OCI-LY1 (cell line): ENCODE measurements around the gene EP300.

ENCODE experiments used
- H2AFZ ChIP-seq: fragments of 200-600 bp; sonication (generic), shearing (Covaris generic); 2 replicates; pipeline ENCODE4 v1.6.0; 2014; ENCODE audit warnings: antibody characterized with exemption, mild to moderate bottlenecking, low read length
- H3F3A ChIP-seq: fragments of 200-600 bp; sonication (generic), shearing (Covaris generic); 2 replicates; pipeline ENCODE4 v1.6.0; 2014; ENCODE audit warnings: mild to moderate bottlenecking, antibody characterized with exemption, low read length, moderate library complexity; ENCODE audit not compliant: insufficient read depth
- H3K27ac ChIP-seq: fragments of 200-600 bp; sonication (generic); 2 replicates; pipeline ENCODE4 v1.5.1; 2014; ENCODE audit warnings: low read length, mixed run types, mild to moderate bottlenecking, low read depth; ENCODE audit not compliant: poor library complexity, severe bottlenecking
- H3K27me3 ChIP-seq: fragments of 200-600 bp; sonication (generic); 2 replicates; pipeline ENCODE4 v1.6.0; 2014; ENCODE audit warnings: antibody characterized with exemption, mild to moderate bottlenecking, low read length, moderate library complexity; ENCODE audit not compliant: insufficient read depth
- H3K36me3 ChIP-seq: fragments of 200-600 bp; sonication (generic); 2 replicates; pipeline ENCODE4 v1.6.1; 2014; ENCODE audit warnings: mild to moderate bottlenecking, antibody characterized with exemption, low read length, moderate library complexity, mixed read lengths; ENCODE audit not compliant: insufficient read depth
- H3K4me1 ChIP-seq: fragments of 200-600 bp; sonication (generic); 2 replicates; pipeline ENCODE4 v1.5.1; 2014; ENCODE audit warnings: mild to moderate bottlenecking, low read length, moderate library complexity; ENCODE audit not compliant: insufficient read depth, severe bottlenecking
- H3K4me2 ChIP-seq: fragments of 200-600 bp; sonication (generic), shearing (Covaris generic); 2 replicates; pipeline ENCODE4 v1.6.1; 2014; ENCODE audit warnings: low read length
- H3K4me3 ChIP-seq: fragments of 200-600 bp; sonication (generic); 2 replicates; pipeline ENCODE4 v1.5.1; 2014; ENCODE audit warnings: low read length, low read depth, mild to moderate bottlenecking, mixed read lengths; ENCODE audit not compliant: poor library complexity, severe bottlenecking
- H3K79me2 ChIP-seq: fragments of 200-600 bp; shearing (Covaris generic); 2 replicates; pipeline ENCODE4 v1.6.1; 2016; ENCODE audit warnings: mixed run types, low read length, mixed read lengths; ENCODE audit not compliant: insufficient read depth
- H3K9ac ChIP-seq: fragments of 200-600 bp; sonication (generic), shearing (Covaris generic); 2 replicates; pipeline ENCODE4 v1.6.1; 2014; ENCODE audit warnings: mild to moderate bottlenecking, low read length, mixed read lengths
- H3K9me2 ChIP-seq: fragments of 200-600 bp; sonication (generic), shearing (Covaris generic); 2 replicates; pipeline ENCODE4 v1.6.1; 2014; ENCODE audit warnings: low read depth, mild to moderate bottlenecking, low read length, mixed read lengths
- H3K9me3 ChIP-seq: fragments of 200-600 bp; shearing (Covaris generic); 2 replicates; pipeline ENCODE4 v1.6.1; 2014; ENCODE audit warnings: low read length, mixed read lengths
- H4K20me1 ChIP-seq: fragments of 200-600 bp; sonication (generic), shearing (Covaris generic); 2 replicates; pipeline ENCODE4 v1.6.0; 2016; ENCODE audit warnings: mild to moderate bottlenecking, low read length; ENCODE audit not compliant: insufficient read depth
- EZH2 ChIP-seq: fragments of 200-600 bp; sonication (generic), shearing (Covaris generic); IDR thresholded peaks from 2 replicates; pipeline ENCODE4 v1.8.0; 2017; ENCODE audit warnings: borderline replicate concordance, mixed run types, mild to moderate bottlenecking, antibody characterized with exemption, low read length, moderate library complexity, mixed read lengths
- TF ChIP-seq, protein P1 (sequence below): fragments of 200-600 bp; sonication (generic), shearing (Covaris generic); IDR thresholded peaks from 2 replicates; pipeline ENCODE4 v1.5.1; 2017; ENCODE audit warnings: mild to moderate bottlenecking, antibody characterized with exemption, low read length, moderate library complexity, mixed read lengths

The EP300 gene

DNA sequence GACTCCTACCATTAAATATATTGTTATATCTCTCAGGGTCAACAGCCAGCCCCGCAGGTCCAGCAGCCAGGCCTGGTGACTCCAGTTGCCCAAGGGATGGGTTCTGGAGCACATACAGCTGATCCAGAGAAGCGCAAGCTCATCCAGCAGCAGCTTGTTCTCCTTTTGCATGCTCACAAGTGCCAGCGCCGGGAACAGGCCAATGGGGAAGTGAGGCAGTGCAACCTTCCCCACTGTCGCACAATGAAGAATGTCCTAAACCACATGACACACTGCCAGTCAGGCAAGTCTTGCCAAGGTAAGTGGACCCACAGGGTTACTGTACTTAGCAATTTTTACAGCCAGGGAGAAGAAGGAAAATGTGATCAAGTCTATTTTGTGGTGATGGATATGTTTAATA lies 35.1 kb downstream of the EP300 start:
- Histone ChIP-seq H3K36me3 (peaks cover 92% of the 10 kb centered on the region), H3K4me1 (no peaks in the 10 kb centered on the region), H3K4me3 (no peak overlapping the region), H2AFZ (no peak overlapping the region), H3K4me2 (no peak overlapping the region), H3K9me3 (no peaks in the 10 kb centered on the region), H4K20me1 (no peaks in the 10 kb centered on the region), H3F3A (no peaks in the 10 kb centered on the region), H3K79me2 (peaks cover 21% of the 10 kb centered on the region), H3K9ac (no peak overlapping the region), H3K27me3 (no peaks in the 10 kb centered on the region), H3K27ac (no peak overlapping the region), H3K9me2 (no peaks in the 10 kb centered on the region)
- no peak for TF ChIP-seq EZH2
- TF ChIP-seq, protein P1, sequence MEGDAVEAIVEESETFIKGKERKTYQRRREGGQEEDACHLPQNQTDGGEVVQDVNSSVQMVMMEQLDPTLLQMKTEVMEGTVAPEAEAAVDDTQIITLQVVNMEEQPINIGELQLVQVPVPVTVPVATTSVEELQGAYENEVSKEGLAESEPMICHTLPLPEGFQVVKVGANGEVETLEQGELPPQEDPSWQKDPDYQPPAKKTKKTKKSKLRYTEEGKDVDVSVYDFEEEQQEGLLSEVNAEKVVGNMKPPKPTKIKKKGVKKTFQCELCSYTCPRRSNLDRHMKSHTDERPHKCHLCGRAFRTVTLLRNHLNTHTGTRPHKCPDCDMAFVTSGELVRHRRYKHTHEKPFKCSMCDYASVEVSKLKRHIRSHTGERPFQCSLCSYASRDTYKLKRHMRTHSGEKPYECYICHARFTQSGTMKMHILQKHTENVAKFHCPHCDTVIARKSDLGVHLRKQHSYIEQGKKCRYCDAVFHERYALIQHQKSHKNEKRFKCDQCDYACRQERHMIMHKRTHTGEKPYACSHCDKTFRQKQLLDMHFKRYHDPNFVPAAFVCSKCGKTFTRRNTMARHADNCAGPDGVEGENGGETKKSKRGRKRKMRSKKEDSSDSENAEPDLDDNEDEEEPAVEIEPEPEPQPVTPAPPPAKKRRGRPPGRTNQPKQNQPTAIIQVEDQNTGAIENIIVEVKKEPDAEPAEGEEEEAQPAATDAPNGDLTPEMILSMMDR: no peak

DNA sequence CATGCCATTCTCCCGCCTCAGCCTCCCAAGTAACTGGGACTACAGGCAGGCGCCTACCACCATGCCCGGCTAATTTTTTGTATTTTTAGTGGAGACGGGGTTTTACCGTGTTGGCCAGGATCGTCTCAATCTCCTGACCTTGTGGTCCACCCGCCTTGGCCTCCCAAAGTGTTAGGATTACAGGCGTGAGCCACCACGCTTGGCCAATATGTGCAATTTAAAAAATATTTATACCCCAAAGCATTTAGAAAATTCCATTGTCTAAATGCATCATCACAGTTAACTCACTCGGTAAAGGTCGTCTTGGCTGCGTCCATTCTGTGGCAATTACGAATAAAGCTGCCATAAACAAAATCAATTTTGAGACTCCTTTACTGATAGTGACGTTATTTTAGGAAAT lies 36.2 kb downstream of the EP300 start:
- H3K9me3 ChIP-seq: no peaks in the 10 kb centered on the region

DNA sequence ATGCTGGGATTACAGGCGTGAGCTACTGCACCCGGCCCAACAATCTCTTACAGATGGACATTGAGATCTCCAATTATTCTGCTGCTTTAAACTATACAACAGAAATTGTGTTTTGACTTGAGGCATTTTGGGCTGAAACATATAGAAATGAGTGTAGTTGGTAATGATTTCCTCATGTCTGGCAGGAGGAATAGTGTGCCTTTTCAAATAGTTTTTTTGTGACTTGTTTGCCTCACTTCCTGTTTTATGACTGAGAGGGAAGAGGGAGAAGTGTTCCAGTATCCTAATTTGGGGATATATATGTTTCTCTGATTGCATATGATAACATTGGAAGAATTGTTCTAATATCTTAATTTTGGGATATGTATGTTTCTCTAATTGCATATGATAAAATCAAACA lies 40.2 kb downstream of the EP300 start:
- Histone ChIP-seq H3K79me2 (0 out of 2 replicates have a peak, but pooled peaks cover 3% of the 10 kb centered on the region), H3K4me2 (no peak overlapping the region), H3K36me3 (peaks cover 97% of the 10 kb centered on the region), H3K9me3 (no peaks in the 10 kb centered on the region), H3K4me3 (no peak overlapping the region), H3K9ac (no peak overlapping the region), H3F3A (0 out of 2 replicates have a peak, but pooled peaks cover 5% of the 10 kb centered on the region), H3K27me3 (no peaks in the 10 kb centered on the region), H4K20me1 (no peaks in the 10 kb centered on the region), H3K27ac (no peak overlapping the region), H2AFZ (no peak overlapping the region), H3K9me2 (no peaks in the 10 kb centered on the region), H3K4me1 (no peaks in the 10 kb centered on the region)
- TF ChIP-seq, protein P1: no peak
- no peak for TF ChIP-seq EZH2

More for the DNA sequence above, 36.2 kb downstream of the EP300 start:
- no peaks in the 10 kb centered on the region for H3K4me1 ChIP-seq
- H3K9ac ChIP-seq: no peak overlapping the region
- no peak overlapping the region for H3K27ac ChIP-seq
- H3K79me2 ChIP-seq: peaks cover 10% of the 10 kb centered on the region; the same call in 1 of the 2 replicates
- H3K4me3 ChIP-seq: no peak overlapping the region
- no peaks in the 10 kb centered on the region for H3F3A ChIP-seq
- H3K9me2 ChIP-seq: no peaks in the 10 kb centered on the region
- peaks cover 93% of the 10 kb centered on the region for H3K36me3 ChIP-seq
- H4K20me1 ChIP-seq: no peaks in the 10 kb centered on the region
- H3K4me2 ChIP-seq: no peak overlapping the region
- TF ChIP-seq EZH2: no peak
- TF ChIP-seq, protein P1: no peak
- no peaks in the 10 kb centered on the region for H3K27me3 ChIP-seq
- no peak overlapping the region for H2AFZ ChIP-seq
